GM23248 (cell line): ENCODE results near the gene HMGB1. TPM values are rescaled to one million over a fixed set of nuclear protein-coding genes. Genes with fewer than 3 reads are reported as not detected.

Source experiments
- DNase-seq: peaks from one replicate; pipeline ENCODE4 v3.0.0-alpha.2; 2015
- H2AFZ ChIP-seq: fragments of 200-600 bp; sonication (generic); 2 replicates; pipeline ENCODE4 v1.6.1; 2016; ENCODE audit warnings: antibody characterized with exemption
- H3F3A ChIP-seq: fragments of 200-600 bp; sonication (generic); 2 replicates; pipeline ENCODE4 v1.6.1; 2016; ENCODE audit warnings: mild to moderate bottlenecking, antibody characterized with exemption, mixed run types; ENCODE audit not compliant: insufficient read depth
- H3K27ac ChIP-seq: fragments of 200-600 bp; sonication (generic); 2 replicates; pipeline ENCODE4 v1.5.1; 2016; ENCODE audit warnings: mild to moderate bottlenecking
- H3K27me3 ChIP-seq: fragments of 200-600 bp; sonication (generic); replicated peaks from 2 replicates; pipeline ENCODE4 v1.6.1; 2016; ENCODE audit warnings: mild to moderate bottlenecking; ENCODE audit not compliant: insufficient read depth
- H3K36me3 ChIP-seq: fragments of 200-600 bp; sonication (generic); 2 replicates; pipeline ENCODE4 v1.6.1; 2016; ENCODE audit warnings: low read depth, mild to moderate bottlenecking
- H3K4me1 ChIP-seq: fragments of 200-600 bp; sonication (generic); 2 replicates; pipeline ENCODE4 v1.6.1; 2016; ENCODE audit warnings: mild to moderate bottlenecking; ENCODE audit not compliant: insufficient read depth
- H3K4me2 ChIP-seq: fragments of 200-600 bp; sonication (generic); one replicate; pipeline ENCODE4 v1.6.1; 2016; ENCODE audit warnings: mild to moderate bottlenecking; ENCODE audit not compliant: unreplicated experiment
- H3K4me3 ChIP-seq: fragments of 200-600 bp; sonication (generic); 2 replicates; pipeline ENCODE4 v1.5.1; 2016; ENCODE audit warnings: mild to moderate bottlenecking
- H3K79me2 ChIP-seq: fragments of 200-600 bp; sonication (generic); 2 replicates; pipeline ENCODE4 v1.6.1; 2016; ENCODE audit warnings: mild to moderate bottlenecking; ENCODE audit not compliant: insufficient read depth
- H3K9ac ChIP-seq: fragments of 200-600 bp; sonication (generic); 2 replicates; pipeline ENCODE4 v1.6.1; 2016; ENCODE audit warnings: mild to moderate bottlenecking
- H3K9me2 ChIP-seq: fragments of 200-600 bp; sonication (generic); 2 replicates; pipeline ENCODE4 v1.6.1; 2016; ENCODE audit warnings: mixed run types, mild to moderate bottlenecking, moderate library complexity; ENCODE audit not compliant: insufficient read depth
- H3K9me3 ChIP-seq: fragments of 200-600 bp; sonication (generic); one replicate; pipeline ENCODE4 v1.6.1; 2017; ENCODE audit warnings: low read depth
- H4K20me1 ChIP-seq: fragments of 200-600 bp; sonication (generic); 2 replicates; pipeline ENCODE4 v1.6.0; 2016; ENCODE audit not compliant: insufficient read depth
- EZH2 ChIP-seq: fragments of 200-600 bp; sonication (generic); IDR thresholded peaks from 2 replicates; pipeline ENCODE4 v1.6.1; 2018; ENCODE audit warnings: antibody characterized with exemption, mild to moderate bottlenecking; ENCODE audit not compliant: insufficient read depth, poor library complexity, severe bottlenecking
- EZH2phosphoT487 ChIP-seq: fragments of 200-600 bp; sonication (generic); IDR thresholded peaks from 2 replicates; pipeline ENCODE4 v1.6.1; 2018; ENCODE audit warnings: antibody characterized with exemption, moderate library complexity, mild to moderate bottlenecking, low read depth; ENCODE audit not compliant: insufficient read depth
- WGBS, 2 experiments: methylation state at CpG; one replicate each; pipeline ENCODE4 v1.1.6; 2015 to 2017; ENCODE audit warnings: low lambda C conversion rate in 2 of 2, low coverage in 1 of 2; ENCODE audit errors: missing lambda C conversion rate in 2 of 2; 5-methylcytosine and 5-hydroxymethylcytosine counted together
- in situ Hi-C: fragments of 300-500 bp; cut with MboI; formaldehyde crosslinking; loops from 2 replicates; pipeline ENCODE4 v1.15.0; 2020
- polyA plus RNA-seq: library from polyadenylated mRNA; unstranded; fragments of >200 nt; fragmentation: Nextera tagmentation; extraction: Ambion mirVana; gene quantifications from 2 replicates; pipeline ENCODE4 v1.2.1, GENCODE V29; 2016
- total RNA-seq: library from RNA; depleted of rRNA; stranded (reverse); fragments of >200 nt; shearing (Covaris generic); gene quantifications from 2 replicates; pipeline ENCODE4 v1.2.3, GENCODE V29; 2014

Gene HMGB1
- total and polyA plus RNA-seq, 2 experiments from 2014 or later = 233 to 430 TPM

- Histone ChIP-seq H3K36me3 (no peaks in the 10 kb centered on the region), H4K20me1 (no peaks in the 10 kb centered on the region), H3K4me2 (no peak overlapping the region), H3K79me2 (no peaks in the 10 kb centered on the region), H3F3A (peaks cover 25% of the 10 kb centered on the region), H3K9ac (no peak overlapping the region), H3K27ac (peak overlapping the region; percentile 72), H3K4me3 (no peak overlapping the region), H3K9me2 (no peaks in the 10 kb centered on the region), H3K27me3 (no peaks in the 10 kb centered on the region), H2AFZ (0 out of 2 replicates have a peak overlapping the region, but pooled peaks have one; percentile 25), H3K4me1 (peaks cover 36% of the 10 kb centered on the region), H3K9me3 (no peaks in the 10 kb centered on the region)
- TF ChIP-seq EZH2 = no peak
- TF ChIP-seq EZH2phosphoT487 = no peak
- in situ Hi-C loops = no loop called here
- WGBS, 2 experiments = 54 to 55% methylated on average over 2 of the region's 2 CpGs
- peak; percentile 41 for DNase-seq
Observed at GRCh38 chr13:30431269-30431940, 34.3 kb downstream of the HMGB1 start.

GRCh38 chr13:30429721-30430694 lies 35.7 kb downstream of the HMGB1 start:
- peak overlapping the region; percentile 19; the same call in 1 of the 2 replicates for H3K9ac ChIP-seq
- H3K4me1 ChIP-seq = peaks cover 36% of the 10 kb centered on the region
- H3K9me3 ChIP-seq = no peaks in the 10 kb centered on the region
- peak; percentile 96 for DNase-seq
- H3K9me2 ChIP-seq = no peaks in the 10 kb centered on the region
- in situ Hi-C loops = no loop called here
- no peak for TF ChIP-seq EZH2
- no peak for TF ChIP-seq EZH2phosphoT487
- peak overlapping the region; percentile 63 for H2AFZ ChIP-seq
- H3K4me2 ChIP-seq = peak overlapping the region; percentile 73
- H3K79me2 ChIP-seq = no peaks in the 10 kb centered on the region
- H3K27ac ChIP-seq = peak overlapping the region; percentile 72
- H3F3A ChIP-seq = peaks cover 25% of the 10 kb centered on the region
- H3K36me3 ChIP-seq = no peaks in the 10 kb centered on the region
- H4K20me1 ChIP-seq = no peaks in the 10 kb centered on the region
- H3K27me3 ChIP-seq = no peaks in the 10 kb centered on the region
- WGBS, 2 experiments = 21% methylated on average over 6 of the region's 6 CpGs
- peak overlapping the region; percentile 31; the same call in 1 of the 2 replicates for H3K4me3 ChIP-seq

DNA sequence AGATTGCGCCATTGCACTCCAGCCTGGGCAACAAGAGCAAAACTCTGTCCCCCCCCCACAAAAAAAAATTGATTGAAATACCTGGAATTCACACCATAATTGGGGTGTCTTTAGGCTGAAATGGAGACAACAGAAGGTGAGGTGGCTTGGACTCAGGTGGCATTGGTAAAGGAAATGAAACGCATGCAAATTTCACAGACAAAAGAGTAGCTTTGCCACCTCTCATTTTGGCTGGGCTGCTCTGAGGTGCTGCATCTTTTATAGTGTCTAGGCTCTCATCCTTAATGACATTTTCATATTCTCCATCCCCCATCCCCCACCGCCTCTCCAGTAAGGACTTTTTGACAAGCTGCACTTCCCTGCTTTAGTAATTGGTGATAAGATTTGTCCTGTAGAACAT lies 36.5 kb downstream of the HMGB1 start:
- Histone ChIP-seq H3K36me3 (no peaks in the 10 kb centered on the region), H3K79me2 (no peaks in the 10 kb centered on the region), H3K9me2 (no peaks in the 10 kb centered on the region), H3K9me3 (no peaks in the 10 kb centered on the region), H3F3A (peaks cover 25% of the 10 kb centered on the region), H2AFZ (no peak overlapping the region), H3K4me1 (peaks cover 36% of the 10 kb centered on the region), H3K9ac (no peak overlapping the region), H3K4me2 (peak overlapping the region; percentile 73), H3K4me3 (no peak overlapping the region), H4K20me1 (no peaks in the 10 kb centered on the region), H3K27me3 (no peaks in the 10 kb centered on the region), H3K27ac (peak overlapping the region; percentile 72; the same call in 1 of the 2 replicates)
- TF ChIP-seq EZH2 = no peak
- no peak for TF ChIP-seq EZH2phosphoT487
- WGBS, 2 experiments = 96 to 98% methylated on average over 3 of the region's 3 CpGs
- no peak for DNase-seq
- in situ Hi-C loops = no loop called here

DNA sequence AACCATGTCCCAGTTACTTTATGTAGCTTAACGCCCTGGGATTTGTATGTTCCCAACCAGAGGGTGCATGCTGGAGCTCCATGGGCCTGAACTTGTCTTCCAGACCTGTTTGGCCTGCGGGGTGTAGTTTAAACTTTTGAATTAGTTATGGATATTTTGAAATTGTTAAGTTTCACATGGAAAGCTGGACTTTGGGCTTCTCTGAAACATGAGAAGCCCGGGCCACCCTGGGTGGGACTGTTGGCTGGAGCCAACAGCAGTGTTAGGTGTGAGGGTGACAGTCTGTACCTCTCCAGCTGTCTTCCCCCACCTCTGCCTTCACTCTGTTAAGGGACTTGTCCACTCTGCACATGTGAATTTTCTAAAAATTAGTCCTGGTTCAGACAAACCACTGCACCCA lies 41.8 kb downstream of the HMGB1 start:
- no peaks in the 10 kb centered on the region for H3K79me2 ChIP-seq
- no peak for TF ChIP-seq EZH2phosphoT487
- TF ChIP-seq EZH2 = no peak
- no peak for DNase-seq
- H2AFZ ChIP-seq = no peak overlapping the region
- no peaks in the 10 kb centered on the region for H3K9me3 ChIP-seq
- peaks cover 11% of the 10 kb centered on the region for H3K4me1 ChIP-seq
- no peaks in the 10 kb centered on the region for H4K20me1 ChIP-seq
- no peak overlapping the region for H3K4me2 ChIP-seq
- no peaks in the 10 kb centered on the region for H3K9me2 ChIP-seq
- H3K36me3 ChIP-seq = no peaks in the 10 kb centered on the region
- H3K4me3 ChIP-seq = no peak overlapping the region
- peaks cover 5% of the 10 kb centered on the region; the same call in 1 of the 2 replicates for H3F3A ChIP-seq
- 88 to 94% methylated on average over 3 of the region's 3 CpGs for WGBS, 2 experiments
- in situ Hi-C loops = no loop called here
- no peak overlapping the region for H3K27ac ChIP-seq
- no peaks in the 10 kb centered on the region for H3K27me3 ChIP-seq
- no peak overlapping the region for H3K9ac ChIP-seq
